ENCODE results near the gene SERPINB6. TPM values are rescaled to one million over a fixed set of nuclear protein-coding genes. Genes with fewer than 3 reads are reported as not detected.

Gene SERPINB6
- total RNA-seq, 2 experiments from 2014 or later: 13.2 TPM; not detected in 1

DNA sequence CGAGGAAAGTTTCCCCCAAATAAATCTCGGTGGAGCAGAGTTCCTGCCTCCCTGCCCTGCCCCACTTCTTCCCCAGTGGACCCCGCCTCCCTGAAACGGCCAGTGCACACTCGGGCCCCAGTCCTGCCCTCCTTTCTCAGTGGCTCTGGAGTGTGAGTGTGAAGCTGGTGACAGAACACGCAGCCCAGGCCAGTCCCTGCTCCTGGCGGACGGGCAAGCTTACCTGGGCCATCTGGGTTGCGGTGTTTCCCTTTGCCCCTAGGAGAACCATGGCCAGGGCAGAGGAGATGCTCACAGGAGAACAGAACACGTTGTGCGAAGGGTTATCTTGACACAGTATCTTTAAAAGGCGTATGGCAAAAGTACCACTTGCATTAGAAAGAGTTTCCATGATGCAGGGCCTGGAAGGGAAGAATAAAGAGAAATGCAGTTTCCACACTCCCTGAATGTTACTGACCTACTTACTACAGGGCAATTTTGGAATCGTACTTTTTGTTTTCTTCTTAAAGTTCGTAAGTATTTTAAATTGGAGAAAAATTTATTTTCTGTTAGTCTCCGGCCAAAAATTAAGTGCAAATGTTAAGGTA, 71.1 kb downstream of the SERPINB6 start:
- ChIA-PET POLR2A (interaction anchor here (0.5 to 6.0 kb wide), 19 partner anchors 8 to 685 kb away, joined by 3 to 70 read pairs (median 4); no protein-coding TSS in a partner anchor), CTCF (ENCODE audit: unreplicated experiment) (interaction anchor here (0.6 to 1.9 kb wide), 3 partner anchors 9 to 139 kb away, joined by 3 to 11 read pairs (median 5); no protein-coding TSS in a partner anchor)
- no peak for DNase-seq (ENCODE audit: low spot score)
- intact Hi-C loops (cut with micrococcal nuclease; ENCODE audit: unreplicated experiment): no loop called here
- Histone ChIP-seq H2AFZ (ENCODE audit: low read length) (no peak overlapping the region), H3K4me3 (ENCODE audit: low read depth, low read length, poor library complexity, severe bottlenecking) (peak overlapping the region; percentile 73), H3K9me2 (ENCODE audit: insufficient read depth, low read length) (no peaks in the 10 kb centered on the region), H3K9me3 (ENCODE audit: low read length) (no peaks in the 10 kb centered on the region), H3K36me3 (ENCODE audit: insufficient read depth, low read length) (peaks cover 77% of the 10 kb centered on the region), H3K27ac (ENCODE audit: low read depth, low read length, poor library complexity, severe bottlenecking) (peak overlapping the region; percentile 81), H3K79me2 (ENCODE audit: insufficient read depth, low read depth, low read length) (peaks cover 79% of the 10 kb centered on the region), H3K4me2 (ENCODE audit: low read length) (peak overlapping the region; percentile 96), H3K4me1 (ENCODE audit: insufficient read depth, low read length, poor library complexity, severe bottlenecking) (peaks cover 67% of the 10 kb centered on the region), H4K20me1 (ENCODE audit: insufficient read depth, low read length) (peaks cover 21% of the 10 kb centered on the region)
- BruUV-seq (replicated peaks): no TSS peak
- TF ChIP-seq, protein P1, sequence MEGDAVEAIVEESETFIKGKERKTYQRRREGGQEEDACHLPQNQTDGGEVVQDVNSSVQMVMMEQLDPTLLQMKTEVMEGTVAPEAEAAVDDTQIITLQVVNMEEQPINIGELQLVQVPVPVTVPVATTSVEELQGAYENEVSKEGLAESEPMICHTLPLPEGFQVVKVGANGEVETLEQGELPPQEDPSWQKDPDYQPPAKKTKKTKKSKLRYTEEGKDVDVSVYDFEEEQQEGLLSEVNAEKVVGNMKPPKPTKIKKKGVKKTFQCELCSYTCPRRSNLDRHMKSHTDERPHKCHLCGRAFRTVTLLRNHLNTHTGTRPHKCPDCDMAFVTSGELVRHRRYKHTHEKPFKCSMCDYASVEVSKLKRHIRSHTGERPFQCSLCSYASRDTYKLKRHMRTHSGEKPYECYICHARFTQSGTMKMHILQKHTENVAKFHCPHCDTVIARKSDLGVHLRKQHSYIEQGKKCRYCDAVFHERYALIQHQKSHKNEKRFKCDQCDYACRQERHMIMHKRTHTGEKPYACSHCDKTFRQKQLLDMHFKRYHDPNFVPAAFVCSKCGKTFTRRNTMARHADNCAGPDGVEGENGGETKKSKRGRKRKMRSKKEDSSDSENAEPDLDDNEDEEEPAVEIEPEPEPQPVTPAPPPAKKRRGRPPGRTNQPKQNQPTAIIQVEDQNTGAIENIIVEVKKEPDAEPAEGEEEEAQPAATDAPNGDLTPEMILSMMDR (conservative IDR thresholded peaks at IDR 0.05; ENCODE audit: low read length): no peak
- TF ChIP-seq EZH2phosphoT487 (IDR thresholded peaks at IDR 0.05; ENCODE audit: borderline replicate concordance, low read depth, low read length): no peak

DNA sequence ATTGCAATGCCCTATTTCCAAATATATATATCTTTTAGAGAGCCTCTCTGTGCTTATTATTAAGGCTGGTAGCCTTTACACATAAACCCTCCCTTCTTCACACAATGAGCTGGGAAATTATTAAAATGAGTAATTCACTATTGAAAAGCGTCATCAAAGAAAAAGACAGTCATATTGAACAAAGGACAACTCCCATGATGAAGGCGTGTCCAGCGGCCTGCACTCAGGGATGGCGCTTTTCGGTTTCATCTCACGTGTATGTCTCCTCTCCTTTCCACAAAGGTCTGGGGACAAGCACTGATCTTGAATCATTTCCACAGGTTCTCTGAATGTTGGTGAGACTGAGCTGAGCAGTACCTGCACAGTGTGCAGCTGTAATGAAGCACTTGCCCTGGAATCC, 71.8 kb downstream of the SERPINB6 start:
- Histone ChIP-seq H2AFZ (ENCODE audit: low read length) (no peak overlapping the region), H3K4me3 (ENCODE audit: low read depth, low read length, poor library complexity, severe bottlenecking) (peak overlapping the region; percentile 73), H3K36me3 (ENCODE audit: insufficient read depth, low read length) (peaks cover 84% of the 10 kb centered on the region), H3K27ac (ENCODE audit: low read depth, low read length, poor library complexity, severe bottlenecking) (peak overlapping the region; percentile 81), H3K79me2 (ENCODE audit: insufficient read depth, low read depth, low read length) (peaks cover 86% of the 10 kb centered on the region), H3K9me3 (ENCODE audit: low read length) (no peaks in the 10 kb centered on the region), H4K20me1 (ENCODE audit: insufficient read depth, low read length) (peaks cover 21% of the 10 kb centered on the region), H3K4me1 (ENCODE audit: insufficient read depth, low read length, poor library complexity, severe bottlenecking) (peaks cover 64% of the 10 kb centered on the region), H3K9me2 (ENCODE audit: insufficient read depth, low read length) (no peaks in the 10 kb centered on the region), H3K4me2 (ENCODE audit: low read length) (peak overlapping the region; percentile 96)
- DNase-seq (ENCODE audit: low spot score): no peak
- TSS peak; percentile 21 for BruUV-seq (replicated peaks)
- POLR2A ChIA-PET: interaction anchor here (0.8 to 6.0 kb wide), 13 partner anchors 8 to 90 kb away, joined by 3 to 70 read pairs (median 4); no protein-coding TSS in a partner anchor
- TF ChIP-seq EZH2phosphoT487 (IDR thresholded peaks at IDR 0.05; ENCODE audit: borderline replicate concordance, low read depth, low read length): no peak
- TF ChIP-seq, protein P1 (conservative IDR thresholded peaks at IDR 0.05; ENCODE audit: low read length): no peak
- intact Hi-C loops (cut with micrococcal nuclease; ENCODE audit: unreplicated experiment): loop anchor here (2.0 kb wide), 2 partner anchors 33 to 37 kb away; no protein-coding TSS in a partner anchor
- CTCF ChIA-PET (ENCODE audit: unreplicated experiment): interaction anchor here (1.0 to 1.9 kb wide), 3 partner anchors 8 to 32 kb away, joined by 3 to 11 read pairs (median 3); no protein-coding TSS in a partner anchor

Other genes starting within 250 kb of the SERPINB6 start
- gene MYLK4, start 220.6 kb downstream of the SERPINB6 start, total RNA-seq (2014; rRNA removed; shearing (Covaris generic)): 0.13 and 0.16 TPM in 2 replicates
- 0.24 and 0.36 TPM in 2 replicates for gene MYLK4, start 220.6 kb downstream of the SERPINB6 start, total RNA-seq (2022)
- gene WRNIP1, start 206.2 kb downstream of the SERPINB6 start, total RNA-seq (2014; rRNA removed; shearing (Covaris generic)): 38.1 and 54.2 TPM in 2 replicates
- gene WRNIP1, start 206.2 kb downstream of the SERPINB6 start, total RNA-seq (2022): 40.0 and 43.8 TPM in 2 replicates
- 1.2 and 1.3 TPM in 2 replicates for gene SERPINB1, start 129.7 kb downstream of the SERPINB6 start, total RNA-seq (2014; rRNA removed; shearing (Covaris generic))
- gene SERPINB1, start 129.7 kb downstream of the SERPINB6 start, total RNA-seq (2022): 3.5 and 5.0 TPM in 2 replicates
- 74.7 and 78.4 TPM in 2 replicates for gene SERPINB9, start 68.3 kb downstream of the SERPINB6 start, total RNA-seq (2014; rRNA removed; shearing (Covaris generic))
- gene SERPINB9, start 68.3 kb downstream of the SERPINB6 start, total RNA-seq (2022): 166 and 167 TPM in 2 replicates
- gene NQO2, start 28.3 kb upstream of the SERPINB6 start, total RNA-seq (2014; rRNA removed; shearing (Covaris generic)): 8.4 and 11.1 TPM in 2 replicates
- 9.9 and 12.2 TPM in 2 replicates for gene NQO2, start 28.3 kb upstream of the SERPINB6 start, total RNA-seq (2022)
- 6.1 and 7.5 TPM in 2 replicates for gene RIPK1, start 96.9 kb upstream of the SERPINB6 start, total RNA-seq (2014; rRNA removed; shearing (Covaris generic))
- gene RIPK1, start 96.9 kb upstream of the SERPINB6 start, total RNA-seq (2022): 8.3 and 8.4 TPM in 2 replicates
- 9.7 and 12.3 TPM in 2 replicates for gene BPHL, start 147.1 kb upstream of the SERPINB6 start, total RNA-seq (2014; rRNA removed; shearing (Covaris generic))
- gene BPHL, start 147.1 kb upstream of the SERPINB6 start, total RNA-seq (2022): 17.5 and 20.9 TPM in 2 replicates
- gene TUBB2A, start 186.0 kb upstream of the SERPINB6 start, total RNA-seq (2014; rRNA removed; shearing (Covaris generic)): 33.0 and 42.1 TPM in 2 replicates
- gene TUBB2A, start 186.0 kb upstream of the SERPINB6 start, total RNA-seq (2022): 23.3 and 24.8 TPM in 2 replicates

All from OCI-LY7 (cell line).